Spleen (tissue), 11 donors: ENCODE results near the gene PGF. TPM values are rescaled to one million over a fixed set of nuclear protein-coding genes. Genes with fewer than 3 reads are reported as not detected.

ENCODE experiments used
- DNase-seq: peaks from one replicate; pipeline ENCODE4 v3.0.0-alpha.2; 2020
- H3K27ac ChIP-seq, 8 donors: fragments of 200-600 bp; sonication (generic) in 7 of 8; 1 replicate in 4 of 8; 2 replicates in 4 of 8; pipeline versions ENCODE4 v1.5.0 to v1.8.0; 2016 to 2021; ENCODE audit warnings: inconsistent platforms in 4 of 8, mild to moderate bottlenecking in 4 of 8, moderate library complexity in 1 of 8
- H3K27me3 ChIP-seq, 7 donors: fragments of 200-600 bp; sonication (generic) in 6 of 7; replicated peaks in 1 of 7; 1 replicate in 4 of 7; 2 replicates in 3 of 7; pipeline versions ENCODE4 v1.5.0 to v1.8.0; 2016 to 2021; ENCODE audit warnings: inconsistent platforms in 3 of 7, mild to moderate bottlenecking in 1 of 7
- H3K36me3 ChIP-seq, 6 donors: fragments of 200-600 bp; sonication (generic) in 5 of 6; 1 replicate in 4 of 6; 2 replicates in 2 of 6; pipeline versions ENCODE4 v1.5.0 to v1.8.0; 2016 to 2021; ENCODE audit warnings: inconsistent platforms in 2 of 6
- H3K4me1 ChIP-seq, 6 donors: fragments of 200-600 bp; sonication (generic) in 5 of 6; 1 replicate in 3 of 6; 2 replicates in 3 of 6; pipeline versions ENCODE4 v1.5.0 to v1.8.0; 2016 to 2021; ENCODE audit warnings: inconsistent platforms in 3 of 6
- H3K4me3 ChIP-seq, 8 donors: fragments of 200-600 bp; sonication (generic) in 7 of 8; 1 replicate in 4 of 8; 2 replicates in 4 of 8; pipeline versions ENCODE4 v1.5.0 to v1.8.0; 2016 to 2021; ENCODE audit warnings: inconsistent platforms in 4 of 8, mild to moderate bottlenecking in 4 of 8, moderate library complexity in 2 of 8
- H3K9me3 ChIP-seq, 8 donors: fragments of 200-600 bp; sonication (generic) in 7 of 8; 1 replicate in 4 of 8; 2 replicates in 4 of 8; pipeline versions ENCODE4 v1.5.0 to v1.8.0; 2016 to 2021; ENCODE audit warnings: inconsistent platforms in 4 of 8
- CTCF ChIP-seq, 11 experiments: fragments of 200-600 bp in 7 of 11; fragments of 450-650 bp in 4 of 11; sonication (generic) in 4 of 11; IDR thresholded peaks in 8 of 11; conservative IDR thresholded peaks in 3 of 11; 1 replicate in 7 of 11; 2 replicates in 4 of 11; pipeline versions ENCODE4 v1.4.0 to v1.8.0; 2016 to 2021; ENCODE audit warnings: antibody characterized with exemption in 11 of 11, inconsistent platforms in 4 of 11, mild to moderate bottlenecking in 1 of 11
- POLR2A ChIP-seq, 3 donors: fragments of 450-650 bp; IDR thresholded peaks; one replicate each; pipeline ENCODE4 v1.5.1; 2017; ENCODE audit warnings: antibody characterized with exemption in 3 of 3, mild to moderate bottlenecking in 1 of 3
- POLR2AphosphoS5 ChIP-seq, 3 donors: sonication (generic); formaldehyde crosslinking; IDR thresholded peaks; one replicate each; pipeline ENCODE4 v1.5.1; 2017; ENCODE audit warnings: antibody characterized with exemption in 3 of 3
- WGBS, 5 donors: extraction: QIAGEN DNeasy Blood & Tissue Kit in 3 of 5; methylation state at CpG; one replicate each; pipeline versions ENCODE4 v1.1.5 to v1.1.7; 2013 to 2018; 5-methylcytosine and 5-hydroxymethylcytosine counted together
- intact Hi-C: fragments of 100-400 bp; cut with DNase I; formaldehyde crosslinking; loops from one replicate; pipeline ENCODE4 v1.15.0; 2023; ENCODE audit warnings: low total_unique reads
- polyA plus RNA-seq, 3 donors: library from polyadenylated mRNA; stranded (reverse); fragments of 200-250 nt; gene quantifications; one replicate each; pipeline ENCODE4 v1.2.1, GENCODE V29; 2013
- total RNA-seq, 7 donors: library from RNA; depleted of rRNA in 3 of 7; stranded (reverse); fragments of >200 nt in 3 of 7; fragmentation: NEBNext Ultra II Directional in 4 of 7; extraction: Animal tissue kit (Norgen Biotek cat#: 25700) in 4 of 7; gene quantifications; one replicate each; pipeline versions ENCODE4 v1.1.0 to v1.2.1, GENCODE V29; 2016 to 2021
- donor health status: healthy with polysubstance abuse.
- donor health status: DM: no; HTN: no; CAD: no; lungs with moderate emphysema.
- donor health status: DM: no; HTN: no; CAD: no.
- donor health status: Bipolar disorder and iron deficiency.
- donor health status: healthy.
- donor health status: DM: no; HTN: no; CAD: no.
- donor health status: DM: yes; HTN: yes; CAD: no.

The PGF gene
- total and polyA plus RNA-seq, 10 donors: 0.87 to 7.7 (median 2.7) TPM

GRCh38 chr14:74927225-74927624 is 28.2 kb downstream of the PGF start:
- Histone ChIP-seq H3K27me3 (peaks cover 0 to 17% (median 0%) of the 10 kb centered on the region in 7 donors), H3K9me3 (no peaks in the 10 kb centered on the region), H3K4me3 (no peak overlapping the region), H3K36me3 (no peaks in the 10 kb centered on the region), H3K27ac (no peak overlapping the region), H3K4me1 (peaks cover 0 to 18% (median 15%) of the 10 kb centered on the region in 6 donors)
- no peak for TF ChIP-seq POLR2A (IDR thresholded peaks at IDR 0.05)
- no peak for TF ChIP-seq POLR2AphosphoS5 (IDR thresholded peaks at IDR 0.05)
- no peak for TF ChIP-seq CTCF (IDR thresholded peaks at IDR 0.05 in 8 of 11, conservative IDR thresholded peaks at IDR 0.05 in 3 of 11)
- intact Hi-C loops: no loop called here
- 83 to 93% (median 86%) methylated on average over 6 of the region's 6 CpGs for WGBS, 5 donors
- no peak for DNase-seq

GRCh38 chr14:74924061-74924460 is 31.3 kb downstream of the PGF start:
- H3K4me1 ChIP-seq: peaks cover 0 to 15% (median 13%) of the 10 kb centered on the region in 6 donors
- H3K4me3 ChIP-seq: no peak overlapping the region
- DNase-seq: no peak
- peaks cover 0 to 17% (median 0%) of the 10 kb centered on the region in 7 donors for H3K27me3 ChIP-seq
- H3K36me3 ChIP-seq: no peaks in the 10 kb centered on the region
- intact Hi-C loops: no loop called here
- H3K9me3 ChIP-seq: no peaks in the 10 kb centered on the region
- H3K27ac ChIP-seq: no peak overlapping the region
- no peak for TF ChIP-seq POLR2AphosphoS5 (IDR thresholded peaks at IDR 0.05)
- no peak for TF ChIP-seq POLR2A (IDR thresholded peaks at IDR 0.05)
- no peak for TF ChIP-seq CTCF (IDR thresholded peaks at IDR 0.05 in 8 of 11, conservative IDR thresholded peaks at IDR 0.05 in 3 of 11)
- 91 to 95% (median 93%) methylated on average over 11 of the region's 11 CpGs for WGBS, 5 donors

DNA sequence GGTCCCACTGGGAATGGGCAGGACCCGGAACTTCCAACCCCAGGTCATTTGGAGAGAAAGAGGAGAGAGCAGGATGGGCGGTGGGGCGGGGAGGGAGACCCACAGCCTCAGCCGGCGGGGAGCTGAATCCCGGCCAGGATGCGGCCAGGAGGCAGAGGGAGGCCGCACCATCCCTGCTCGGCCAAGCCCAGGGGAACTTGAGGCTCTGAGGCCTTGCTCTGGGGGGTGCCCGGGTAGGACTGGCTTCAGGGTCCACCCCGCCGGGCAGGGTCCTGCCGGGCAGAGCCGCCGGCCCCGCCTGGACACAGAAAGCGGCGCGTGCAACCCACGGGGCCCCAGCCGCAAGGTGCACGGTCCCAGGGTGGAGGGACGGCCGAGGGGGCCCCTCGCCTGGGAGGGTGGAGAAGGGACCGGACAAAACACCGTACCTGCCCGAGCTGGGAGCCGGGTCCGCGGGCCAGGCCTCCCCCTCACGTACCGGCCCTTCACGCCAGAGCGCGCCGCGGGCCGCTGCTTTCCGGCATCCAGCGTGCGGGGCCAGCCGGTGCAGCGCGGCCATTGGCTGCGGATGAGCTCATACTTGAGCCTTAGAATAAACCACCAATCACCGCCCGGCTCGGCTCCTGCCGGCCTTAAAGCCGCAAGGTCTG is 32.5 kb downstream of the PGF start, which contains the start of gene RPS6KL1:
Gene RPS6KL1, minus strand, starts transcription at position 509 of the 650 bp plus-strand sequence. CDS start 1,719 bp downstream, outside the sequence.
- Histone ChIP-seq H3K4me1 (peaks cover 0 to 25% (median 17%) of the 10 kb centered on the region in 6 donors), H3K27me3 (peaks cover 0 to 17% (median 0%) of the 10 kb centered on the region in 7 donors), H3K9me3 (no peaks in the 10 kb centered on the region), H3K36me3 (no peaks in the 10 kb centered on the region), H3K27ac (peak within 1 kb of the TSS in 4 of 8 donors; percentile 13 to 45 (median 28)), H3K4me3 (peak within 1 kb of the TSS; percentile 31 to 72 (median 46))
- TF ChIP-seq CTCF (IDR thresholded peaks at IDR 0.05 in 8 of 11, conservative IDR thresholded peaks at IDR 0.05 in 3 of 11): no peak
- peak in 2 of 3 donors; percentile 66 to 72 for TF ChIP-seq POLR2AphosphoS5 (IDR thresholded peaks at IDR 0.05)
- intact Hi-C loops: no loop called here
- DNase-seq: peak; percentile 90
- WGBS, 5 donors: 9 to 30% (median 17%) methylated on average over 20 to 51 of the region's 51 CpGs

DNA sequence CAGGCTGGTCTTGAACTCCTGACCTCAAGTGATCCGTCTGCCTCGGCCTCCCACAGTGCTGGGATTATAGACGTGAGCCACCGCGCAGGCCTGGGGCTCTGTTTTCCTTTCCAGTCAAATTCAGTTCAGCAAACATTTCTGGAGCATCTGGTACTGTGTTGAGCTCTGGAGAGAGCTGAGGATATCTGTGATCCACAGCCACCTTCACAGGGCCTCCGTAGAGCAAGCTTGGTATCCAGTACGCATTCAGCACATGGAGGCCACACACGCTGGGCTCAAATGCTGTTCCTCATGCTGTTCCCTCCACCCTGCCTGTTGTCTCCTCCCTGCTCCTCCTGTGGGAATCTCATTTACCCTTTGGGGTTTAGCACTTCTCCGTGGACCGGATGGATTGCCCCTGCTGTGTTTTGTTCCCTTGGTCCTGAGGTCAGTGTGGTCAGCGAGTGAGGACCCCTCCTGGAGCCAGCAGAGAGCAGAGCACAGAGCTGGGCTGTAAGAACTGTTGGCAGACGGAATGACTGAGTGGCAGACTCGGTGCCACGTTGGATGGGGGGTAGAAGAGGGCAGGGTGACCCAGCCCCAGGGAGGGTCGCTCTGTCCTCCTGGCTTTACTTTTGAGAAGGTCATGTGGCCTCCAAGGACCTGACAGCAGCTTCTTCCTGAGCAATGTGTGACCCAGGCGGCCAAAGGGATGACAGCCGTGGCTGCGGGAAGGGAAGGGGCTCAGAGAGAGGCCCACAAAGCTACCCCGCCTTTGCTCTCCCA is 33.2 kb downstream of the PGF start:
- intact Hi-C loops: no loop called here
- Histone ChIP-seq H3K4me1 (peaks cover 0 to 32% (median 21%) of the 10 kb centered on the region in 6 donors), H3K9me3 (no peaks in the 10 kb centered on the region), H3K27me3 (peaks cover 0 to 17% (median 0%) of the 10 kb centered on the region in 7 donors), H3K36me3 (no peaks in the 10 kb centered on the region), H3K4me3 (peak overlapping the region in 5 of 8 donors; percentile 33 to 72 (median 48)), H3K27ac (peak overlapping the region in 1 of 8 donors; percentile 45)
- WGBS, 5 donors: 80 to 90% (median 87%) methylated on average over 15 to 19 of the region's 19 CpGs
- no peak for TF ChIP-seq POLR2A (IDR thresholded peaks at IDR 0.05)
- TF ChIP-seq POLR2AphosphoS5 (IDR thresholded peaks at IDR 0.05): no peak
- TF ChIP-seq CTCF (IDR thresholded peaks at IDR 0.05 in 8 of 11, conservative IDR thresholded peaks at IDR 0.05 in 3 of 11): no peak
- no peak for DNase-seq
